AG04450 (cell line): Measurements from ENCODE around the gene SLC9A5. TPM values are rescaled to one million over a fixed set of nuclear protein-coding genes. Genes with fewer than 3 reads are reported as not detected.

ENCODE experiments used
- CTCF ChIA-PET: fragments of 300-600, 350-600 bp; formaldehyde crosslinking; extraction: SDS; loops from one replicate; lab custom pipeline; 2022; ENCODE audit warnings: antibody characterized with exemption, inconsistent platforms; lab: Charles Lee
- POLR2A ChIA-PET: fragments of 350-600 bp; formaldehyde crosslinking; extraction: SDS; loops from one replicate; lab custom pipeline; 2021; ENCODE audit warnings: antibody characterized with exemption, inconsistent platforms; lab: Yijun Ruan, JAX
- DNase-seq: peaks from one replicate; pipeline ENCODE4 v3.0.0-alpha.2; 2011; ENCODE audit warnings: low read depth, low spot score
- H3K27ac ChIP-seq: one replicate; pipeline ENCODE4 v1.5.1; 2012; ENCODE audit warnings: low read depth, low read length, control low read depth
- H3K27me3 ChIP-seq: one replicate; pipeline ENCODE4 v1.6.0; 2012; ENCODE audit warnings: low read length; ENCODE audit not compliant: control insufficient read depth, insufficient read depth
- H3K4me3 ChIP-seq: 2 replicates; pipeline ENCODE4 v1.5.1; 2011; ENCODE audit warnings: mild to moderate bottlenecking, low read depth, low read length, control low read depth
- H3K9me3 ChIP-seq: 2 replicates; pipeline ENCODE4 v1.5.1; 2012; ENCODE audit warnings: low read length; ENCODE audit not compliant: control insufficient read depth, insufficient read depth
- polyA plus RNA-seq: library from polyadenylated mRNA; depleted of rRNA; stranded (reverse); fragments of >200 nt; gene quantifications from 2 replicates; pipeline ENCODE4 v1.2.3, GENCODE V29; 2011
- TF ChIP-seq, protein P1 (sequence below): IDR thresholded peaks from 2 replicates; pipeline ENCODE4 v1.5.1; 2011; ENCODE audit warnings: low read depth, low read length, control low read depth, inconsistent platforms

SLC9A5 gene
- polyA plus RNA-seq, 1 experiment = 2.4 TPM

DNA sequence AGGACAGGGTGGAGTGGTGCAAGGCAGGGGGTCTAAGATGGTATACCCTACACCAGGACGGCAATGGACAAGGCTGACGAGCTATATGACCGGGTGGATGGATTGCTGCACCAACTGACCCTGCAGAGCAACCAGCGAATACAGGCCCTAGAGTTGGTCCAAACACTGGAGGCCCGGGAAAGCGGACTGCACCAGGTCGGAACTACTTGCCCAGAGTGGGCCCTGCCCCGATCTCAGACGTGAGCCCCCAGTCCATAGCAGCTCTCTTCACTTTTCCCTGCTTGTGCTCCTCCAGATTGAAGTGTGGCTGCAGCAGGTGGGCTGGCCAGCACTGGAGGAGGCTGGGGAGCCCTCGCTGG, 33.6 kb downstream of the SLC9A5 start:
- no peak for DNase-seq
- Histone ChIP-seq H3K27ac (no peak overlapping the region), H3K9me3 (no peaks in the 10 kb centered on the region; the same call in 1 of the 2 replicates), H3K27me3 (no peaks in the 10 kb centered on the region), H3K4me3 (no peak overlapping the region)
- CTCF ChIA-PET = no interaction called here
- TF ChIP-seq, protein P1, sequence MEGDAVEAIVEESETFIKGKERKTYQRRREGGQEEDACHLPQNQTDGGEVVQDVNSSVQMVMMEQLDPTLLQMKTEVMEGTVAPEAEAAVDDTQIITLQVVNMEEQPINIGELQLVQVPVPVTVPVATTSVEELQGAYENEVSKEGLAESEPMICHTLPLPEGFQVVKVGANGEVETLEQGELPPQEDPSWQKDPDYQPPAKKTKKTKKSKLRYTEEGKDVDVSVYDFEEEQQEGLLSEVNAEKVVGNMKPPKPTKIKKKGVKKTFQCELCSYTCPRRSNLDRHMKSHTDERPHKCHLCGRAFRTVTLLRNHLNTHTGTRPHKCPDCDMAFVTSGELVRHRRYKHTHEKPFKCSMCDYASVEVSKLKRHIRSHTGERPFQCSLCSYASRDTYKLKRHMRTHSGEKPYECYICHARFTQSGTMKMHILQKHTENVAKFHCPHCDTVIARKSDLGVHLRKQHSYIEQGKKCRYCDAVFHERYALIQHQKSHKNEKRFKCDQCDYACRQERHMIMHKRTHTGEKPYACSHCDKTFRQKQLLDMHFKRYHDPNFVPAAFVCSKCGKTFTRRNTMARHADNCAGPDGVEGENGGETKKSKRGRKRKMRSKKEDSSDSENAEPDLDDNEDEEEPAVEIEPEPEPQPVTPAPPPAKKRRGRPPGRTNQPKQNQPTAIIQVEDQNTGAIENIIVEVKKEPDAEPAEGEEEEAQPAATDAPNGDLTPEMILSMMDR = no peak
- POLR2A ChIA-PET = no interaction called here

GRCh38 chr16:67283039-67283825, 34.5 kb downstream of the SLC9A5 start:
- DNase-seq = no peak
- peak overlapping the region; percentile 11 for H3K27ac ChIP-seq
- H3K27me3 ChIP-seq = no peaks in the 10 kb centered on the region
- no peak overlapping the region for H3K4me3 ChIP-seq
- TF ChIP-seq, protein P1 = no peak
- no peaks in the 10 kb centered on the region; the same call in 1 of the 2 replicates for H3K9me3 ChIP-seq
- ChIA-PET CTCF (no interaction called here), POLR2A (no interaction called here)

GRCh38 chr16:67283826-67284555, 35.2 kb downstream of the SLC9A5 start:
- H3K9me3 ChIP-seq = no peaks in the 10 kb centered on the region; the same call in 1 of the 2 replicates
- no peak for DNase-seq
- H3K27me3 ChIP-seq = no peaks in the 10 kb centered on the region
- CTCF ChIA-PET = interaction anchor here (1.1 to 2.2 kb wide), 4 partner anchors 23 to 197 kb away, joined by 3 to 9 read pairs (median 4); partner anchors contain the start of genes ATP6V0D1 and ELMO3
- POLR2A ChIA-PET = no interaction called here
- peak overlapping the region; percentile 11 for H3K27ac ChIP-seq
- TF ChIP-seq, protein P1 = no peak
- no peak overlapping the region for H3K4me3 ChIP-seq

- Histone ChIP-seq H3K27me3 (no peaks in the 10 kb centered on the region), H3K4me3 (no peak overlapping the region), H3K9me3 (no peaks in the 10 kb centered on the region; the same call in 1 of the 2 replicates), H3K27ac (no peak overlapping the region)
- DNase-seq = no peak
- TF ChIP-seq, protein P1 = peak; percentile 43
- POLR2A ChIA-PET = no interaction called here
- CTCF ChIA-PET = interaction anchor here (0.8 to 2.2 kb wide), 7 partner anchors 17 to 196 kb away, joined by 3 to 9 read pairs (median 4); partner anchors contain the start of genes ATP6V0D1, ELMO3 and TPPP3
Observed at GRCh38 chr16:67284699-67285646, 36.2 kb downstream of the SLC9A5 start.
